IPS DF 4.7 (cell line): ENCODE results near the gene GCM1.
A peak's percentile ranks its signal among the peaks of the same experiment; 100 is the strongest.
"Not testable (repeated sequence)": the region's sequence is repeated elsewhere in the genome, so short reads cannot be mapped to it uniquely, and the experiment has no call there.

Source experiments
- DNase-seq: peaks from one replicate; pipeline ENCODE4 v3.0.0-alpha.2; 2013; ENCODE audit warnings: low spot score; ENCODE audit errors: extremely low read depth

GCM1 gene, protein sequence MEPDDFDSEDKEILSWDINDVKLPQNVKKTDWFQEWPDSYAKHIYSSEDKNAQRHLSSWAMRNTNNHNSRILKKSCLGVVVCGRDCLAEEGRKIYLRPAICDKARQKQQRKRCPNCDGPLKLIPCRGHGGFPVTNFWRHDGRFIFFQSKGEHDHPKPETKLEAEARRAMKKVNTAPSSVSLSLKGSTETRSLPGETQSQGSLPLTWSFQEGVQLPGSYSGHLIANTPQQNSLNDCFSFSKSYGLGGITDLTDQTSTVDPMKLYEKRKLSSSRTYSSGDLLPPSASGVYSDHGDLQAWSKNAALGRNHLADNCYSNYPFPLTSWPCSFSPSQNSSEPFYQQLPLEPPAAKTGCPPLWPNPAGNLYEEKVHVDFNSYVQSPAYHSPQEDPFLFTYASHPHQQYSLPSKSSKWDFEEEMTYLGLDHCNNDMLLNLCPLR

DNA sequence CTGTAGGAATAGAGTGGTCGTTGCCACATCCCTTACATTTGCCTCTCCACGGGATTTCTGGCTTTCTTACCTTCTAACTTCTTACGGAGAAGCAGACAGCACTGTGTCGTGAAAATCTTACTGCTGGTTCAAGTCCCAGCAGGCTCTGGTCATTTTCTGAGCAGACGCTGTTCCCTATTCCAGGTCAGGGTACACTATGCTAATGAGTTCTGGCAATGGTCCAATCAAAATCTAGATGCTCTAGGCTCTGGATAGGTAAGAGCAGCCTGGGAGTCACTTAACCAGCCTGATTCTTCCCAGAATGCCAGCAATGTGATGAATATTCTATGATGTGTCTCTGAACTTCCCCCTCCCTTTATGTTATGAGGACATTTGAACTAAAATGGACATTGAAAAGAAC lies at the start of gene GCM1:
TSS of gene GCM1 (minus strand) at position 158 of the 400 bp plus-strand sequence. CDS start 3,209 bp downstream, outside the sequence.
- DNase-seq = no peak

DNA sequence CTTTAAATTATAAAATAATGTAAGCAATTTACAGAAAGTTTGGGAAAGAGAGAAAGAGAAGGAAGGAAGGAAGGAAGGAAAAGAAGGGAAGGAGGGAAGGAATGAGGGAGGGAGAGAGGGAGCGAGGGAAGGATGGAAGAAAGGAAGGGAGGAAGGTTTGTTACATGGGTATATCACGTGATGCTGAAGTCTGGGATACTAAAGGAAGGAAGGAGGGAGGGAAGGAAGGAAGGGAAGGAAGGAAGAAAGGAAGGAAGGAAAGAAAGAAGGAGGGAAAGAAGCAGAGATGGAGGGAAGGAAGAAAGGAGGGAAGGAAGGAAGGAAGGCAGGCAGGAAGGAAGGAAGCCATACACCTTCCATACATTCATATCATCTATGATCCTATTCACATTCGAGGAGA lies 48.9 kb upstream of the GCM1 start:
- no peak for DNase-seq

DNA sequence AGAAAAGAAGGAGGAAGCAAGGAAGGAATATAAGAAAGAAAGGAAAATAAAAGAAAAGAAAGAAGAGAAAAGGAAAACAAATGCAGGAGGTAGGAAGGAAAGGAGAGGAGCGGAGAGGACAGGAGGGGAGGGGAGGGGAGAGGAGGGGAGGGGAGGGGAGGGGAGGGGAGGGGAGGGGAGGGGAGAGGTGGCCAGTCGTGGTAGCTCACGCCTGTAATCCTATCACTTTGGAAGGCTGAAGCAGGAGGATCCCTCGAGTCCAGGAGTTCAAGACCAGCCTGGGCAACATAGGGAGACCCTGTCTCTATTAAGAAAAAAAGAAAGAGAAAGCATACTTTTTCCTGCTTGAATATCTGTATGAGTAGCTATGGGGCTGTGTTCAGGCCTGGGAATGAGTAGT lies 46.4 kb upstream of the GCM1 start:
- no peak for DNase-seq

DNA sequence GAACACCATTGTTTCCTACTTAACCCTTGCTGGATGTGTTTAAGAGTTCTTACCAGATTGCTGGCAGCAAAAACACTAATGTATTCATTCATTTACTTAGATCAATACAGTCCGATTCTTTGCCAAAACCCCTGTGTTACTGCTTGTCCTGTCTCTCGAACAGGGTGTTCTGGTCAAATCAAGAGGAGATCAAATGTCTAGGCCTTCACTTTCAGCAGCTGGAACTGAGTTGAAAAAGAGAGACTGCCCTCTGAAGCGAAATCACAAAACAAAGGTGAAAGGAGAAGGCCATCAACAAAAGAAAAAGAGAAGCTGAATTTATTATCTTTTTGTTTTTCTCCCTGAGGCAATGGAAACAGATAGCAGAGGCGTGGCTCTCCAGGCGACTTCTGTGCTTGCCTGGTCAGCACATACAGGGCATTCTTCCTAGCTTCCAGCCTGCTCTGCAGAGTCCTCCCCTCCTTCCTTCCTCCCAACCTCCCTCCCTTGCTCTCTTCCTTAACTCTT lies 44.1 kb upstream of the GCM1 start:
- no peak for DNase-seq

DNA sequence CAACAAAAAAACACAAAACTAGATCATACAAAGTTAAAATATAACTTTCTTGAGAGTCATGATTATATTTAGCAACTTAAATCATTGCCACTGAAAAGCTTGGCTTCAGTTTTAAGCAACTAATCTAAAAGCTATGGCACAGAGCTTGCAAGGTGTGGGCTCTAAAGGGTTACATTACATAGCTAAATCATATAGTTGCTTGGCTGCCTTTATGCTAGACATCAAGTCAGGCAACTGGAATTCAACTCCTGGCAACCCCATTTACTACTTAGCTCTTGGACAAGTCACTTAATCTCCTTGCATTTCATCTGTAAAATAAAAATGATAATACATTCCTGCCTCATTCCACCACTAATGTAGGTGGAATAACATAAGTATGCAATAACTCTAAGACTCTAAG lies 40.9 kb upstream of the GCM1 start:
- DNase-seq = no peak

DNA sequence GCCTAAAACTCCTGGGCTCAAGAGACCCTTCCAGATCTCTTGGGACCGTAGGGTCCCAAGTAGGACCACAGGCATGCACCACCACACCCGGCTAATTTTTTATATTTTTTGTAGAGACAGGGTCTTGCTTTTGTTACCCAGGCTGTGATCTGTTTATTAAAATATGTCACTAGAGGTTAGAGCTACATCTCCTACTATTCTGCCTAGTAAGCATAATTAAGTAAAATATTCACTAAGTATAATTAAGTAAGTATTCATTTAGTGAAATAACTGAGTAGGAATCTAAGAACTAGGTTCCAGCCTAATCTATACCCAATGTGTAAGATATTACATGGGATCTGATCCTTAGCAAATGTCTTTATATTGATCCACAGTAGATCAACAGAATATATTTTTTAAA lies 40.2 kb upstream of the GCM1 start:
- DNase-seq = no peak

DNA sequence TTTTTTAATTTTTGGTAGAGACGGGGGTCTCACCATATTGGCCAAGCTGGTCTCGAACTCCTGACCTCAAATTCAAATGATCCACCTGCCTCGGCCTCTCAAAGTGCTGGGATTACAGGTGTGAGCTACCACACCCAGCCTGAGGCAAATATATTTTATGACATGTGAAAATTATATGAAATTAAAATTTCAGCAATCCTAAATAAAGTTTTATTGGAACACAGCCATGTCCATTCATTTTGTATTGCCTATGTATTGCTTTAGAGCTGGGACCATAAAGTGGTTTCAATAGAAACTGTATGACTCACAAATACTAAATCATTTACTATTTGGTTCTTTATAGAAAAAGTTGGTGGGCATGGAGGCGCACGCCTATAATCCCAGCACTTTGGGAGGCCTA lies 32.0 kb upstream of the GCM1 start:
- DNase-seq = no peak

DNA sequence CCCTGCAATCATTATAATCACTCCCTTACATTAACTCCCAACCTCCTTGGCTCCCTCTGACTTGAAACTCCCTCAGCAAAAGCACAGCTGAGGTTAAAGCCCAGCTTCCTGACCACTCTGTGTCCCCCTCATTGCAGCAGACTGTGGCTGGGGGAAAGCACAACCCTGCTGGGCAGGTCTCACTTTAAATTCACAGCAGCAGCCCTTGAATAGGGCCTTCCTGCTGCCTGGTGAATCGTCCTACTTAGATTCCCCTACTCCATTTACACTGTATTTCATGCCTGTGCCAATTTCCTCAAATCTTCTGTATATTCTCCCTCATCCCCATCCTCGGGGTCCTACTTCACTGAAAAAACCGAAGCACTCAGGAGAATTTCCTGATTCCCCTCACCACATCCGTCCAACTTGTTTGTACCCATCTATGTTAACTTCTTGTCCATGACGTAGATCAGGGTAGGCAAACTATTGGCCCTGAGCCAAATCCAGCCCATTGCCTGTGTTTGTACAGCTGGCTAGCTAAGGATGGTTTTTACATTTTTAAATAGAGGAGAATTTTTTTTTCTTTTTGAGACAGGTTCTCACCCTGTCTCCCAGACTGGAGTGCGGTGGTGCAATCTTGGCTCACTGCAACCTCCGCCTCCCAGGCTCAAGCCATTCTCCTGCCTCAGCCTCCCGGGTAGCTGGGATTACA lies 31.5 kb upstream of the GCM1 start:
- no peak for DNase-seq

DNA sequence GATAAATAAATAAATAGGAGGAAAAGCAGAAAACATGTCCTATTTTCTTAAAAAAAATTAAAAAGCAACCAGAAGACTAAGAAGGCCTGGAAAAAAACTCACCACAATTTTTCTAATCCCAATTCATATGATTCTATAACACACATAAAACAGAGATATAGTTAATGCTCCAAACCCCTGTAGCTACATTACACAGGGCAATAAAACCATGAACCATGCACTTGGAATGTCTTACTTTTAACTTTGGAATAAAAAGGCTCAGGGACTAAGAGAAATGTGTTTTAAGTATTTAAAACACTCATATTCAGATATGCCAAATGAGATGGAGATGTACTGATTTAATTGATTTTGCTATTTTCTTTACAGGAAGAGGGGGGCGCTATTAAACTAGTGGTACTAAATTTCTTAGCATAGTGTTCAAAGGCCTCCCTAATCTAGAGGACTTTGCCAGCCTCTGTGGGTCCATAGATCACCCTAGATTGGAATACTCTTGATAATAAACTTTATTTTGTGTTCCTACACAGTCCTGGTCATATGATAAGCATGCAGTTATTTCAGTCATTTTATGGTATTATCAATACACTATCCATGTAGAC lies 30.3 kb upstream of the GCM1 start:
- no peak for DNase-seq

DNA sequence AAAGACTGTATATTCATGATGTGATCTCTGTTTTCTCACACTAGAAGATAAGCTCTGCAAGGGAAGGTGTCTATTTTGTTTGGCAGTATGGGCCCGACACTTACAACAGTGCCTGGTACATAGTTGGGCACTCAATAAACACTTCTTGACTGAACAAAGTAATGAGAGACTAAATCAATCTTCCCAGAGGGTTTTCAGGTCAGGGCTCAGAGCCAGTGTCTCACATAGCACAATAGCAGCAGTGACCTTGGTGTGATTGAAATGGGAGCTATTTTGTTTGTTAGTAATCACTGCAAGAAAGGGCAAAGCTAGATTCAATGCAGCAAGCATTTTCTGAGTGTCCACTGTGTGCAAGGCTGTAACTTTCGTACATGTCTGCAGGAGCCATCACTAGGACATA lies 26.4 kb upstream of the GCM1 start:
- no peak for DNase-seq

DNA sequence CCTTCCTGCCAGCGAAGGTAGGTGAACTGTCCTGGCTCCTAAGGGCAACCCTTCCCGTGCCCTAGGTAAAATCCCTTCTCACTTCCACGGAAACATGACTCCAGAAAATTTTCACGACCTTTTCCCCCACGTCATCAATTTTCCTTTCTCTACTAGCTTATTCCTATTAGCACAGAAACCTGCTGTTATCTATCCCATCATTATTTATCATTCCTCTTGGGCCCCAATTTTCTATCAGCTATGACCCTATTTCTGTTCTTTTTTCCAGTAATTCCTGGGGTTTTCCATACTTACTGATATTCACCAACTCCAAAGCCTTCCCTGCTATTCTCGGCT lies 23.8 kb upstream of the GCM1 start:
- no peak for DNase-seq

DNA sequence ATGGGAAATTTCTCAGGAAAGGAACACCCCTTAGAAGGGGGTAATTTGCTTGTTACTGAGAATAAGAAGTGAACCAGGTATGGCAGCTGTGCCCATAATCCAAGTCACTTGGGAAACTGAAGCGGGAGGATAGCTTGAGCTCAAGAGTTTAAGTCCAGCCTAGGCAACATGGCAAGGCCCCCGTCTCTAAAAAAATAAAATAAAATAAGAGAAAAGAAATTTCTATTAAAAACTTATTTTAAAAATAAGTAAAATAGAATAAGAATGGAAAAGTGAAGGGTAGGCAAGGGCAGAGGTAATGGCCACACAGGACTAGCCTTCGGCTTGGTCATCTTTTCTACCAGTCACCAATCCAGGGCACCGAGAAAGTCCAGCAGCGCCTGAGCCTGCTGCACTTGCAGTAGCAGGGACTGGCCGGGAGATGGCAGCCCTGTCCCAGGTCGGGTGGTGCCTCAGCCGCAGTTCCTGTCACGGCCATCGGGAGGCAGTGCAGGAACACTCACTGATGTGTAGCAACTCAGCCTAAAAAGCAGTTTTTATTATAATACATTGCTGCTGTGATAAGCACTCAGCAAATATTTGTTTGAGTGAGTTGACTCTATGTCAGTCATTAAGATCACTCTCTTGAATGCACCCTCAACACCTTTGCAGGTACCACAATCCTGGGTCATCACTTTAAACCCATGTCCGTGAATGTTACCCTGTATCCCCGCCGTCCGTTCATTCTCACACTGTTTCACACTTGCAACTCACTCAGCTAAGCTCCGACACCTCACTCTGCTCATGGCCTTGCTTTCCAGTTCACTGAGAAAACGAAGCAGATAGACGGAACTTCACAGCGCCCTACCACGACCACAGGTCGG lies 23.2 kb upstream of the GCM1 start:
- DNase-seq = peak; percentile 28

DNA sequence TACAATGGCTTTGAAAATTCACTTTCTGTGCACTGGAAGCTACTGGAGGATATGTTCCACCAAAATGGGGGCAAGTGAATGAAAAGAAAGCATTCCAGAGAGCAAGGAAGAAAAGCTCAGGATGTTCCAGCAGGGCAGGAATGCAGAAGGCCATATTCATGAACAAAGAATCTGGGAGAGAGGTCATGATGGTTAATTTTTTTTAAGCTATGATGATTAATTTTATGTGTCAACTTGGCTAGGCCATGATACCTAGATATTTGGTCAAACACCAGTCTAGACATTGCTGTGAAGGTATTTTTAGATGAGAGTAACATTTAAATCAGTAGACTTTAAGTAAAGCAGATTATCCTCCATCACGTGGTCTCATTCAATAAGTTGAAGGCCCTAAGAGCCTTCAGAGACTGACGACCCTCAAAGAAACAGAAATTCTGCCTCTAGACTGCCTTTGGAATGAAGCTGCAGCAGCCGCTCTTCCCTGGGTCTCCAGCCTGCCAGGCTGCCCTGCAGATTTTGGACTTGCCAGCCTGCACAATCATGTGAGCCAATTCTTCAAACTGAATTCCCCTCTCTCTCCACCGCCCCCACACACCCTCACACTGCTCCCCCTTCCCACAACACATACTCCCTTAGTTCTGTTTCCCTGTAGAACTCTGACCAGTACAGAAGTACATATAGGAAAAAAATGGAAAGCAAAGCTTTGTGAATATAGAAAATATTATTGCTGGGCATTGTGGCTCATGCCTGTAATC lies 20.1 kb upstream of the GCM1 start:
- no peak for DNase-seq

DNA sequence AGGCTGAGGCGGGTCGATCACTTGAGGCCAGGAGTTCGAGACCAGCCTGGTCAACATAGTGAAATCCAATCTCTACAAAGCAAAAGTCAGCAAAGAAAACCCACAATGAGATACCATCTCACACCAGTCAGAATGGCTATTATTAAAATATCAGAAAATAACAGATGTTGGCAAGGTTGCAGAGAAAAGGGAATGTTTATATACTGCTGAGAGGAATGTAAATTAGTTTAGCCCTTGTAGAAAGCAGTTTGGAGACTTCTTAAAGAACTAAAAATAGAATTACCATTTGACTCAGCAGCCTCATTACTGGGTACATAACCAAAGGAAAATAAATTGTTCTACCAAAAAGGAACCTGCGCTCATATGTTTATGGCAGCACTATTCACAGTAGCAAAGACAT lies 16.7 kb upstream of the GCM1 start:
- DNase-seq = no peak

DNA sequence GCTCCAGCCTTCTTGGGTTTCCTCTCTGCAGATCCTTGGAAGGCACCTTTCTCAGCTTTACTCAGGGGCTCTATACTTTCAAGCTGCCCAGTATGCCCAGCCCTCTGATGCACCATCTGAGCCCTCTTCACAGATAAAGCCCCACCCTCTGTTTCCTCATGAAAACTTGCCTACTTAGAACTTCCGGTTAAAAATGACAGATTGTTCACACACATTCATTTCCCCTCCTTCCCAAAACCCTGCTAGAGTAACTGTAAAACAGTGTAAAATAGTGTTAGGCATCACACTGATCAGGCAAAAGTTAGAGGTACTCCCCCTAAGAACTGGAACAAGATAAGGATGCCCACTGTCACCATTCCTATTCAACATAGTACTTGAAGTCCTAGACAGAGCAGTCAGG lies 14.0 kb upstream of the GCM1 start:
- DNase-seq = no peak

DNA sequence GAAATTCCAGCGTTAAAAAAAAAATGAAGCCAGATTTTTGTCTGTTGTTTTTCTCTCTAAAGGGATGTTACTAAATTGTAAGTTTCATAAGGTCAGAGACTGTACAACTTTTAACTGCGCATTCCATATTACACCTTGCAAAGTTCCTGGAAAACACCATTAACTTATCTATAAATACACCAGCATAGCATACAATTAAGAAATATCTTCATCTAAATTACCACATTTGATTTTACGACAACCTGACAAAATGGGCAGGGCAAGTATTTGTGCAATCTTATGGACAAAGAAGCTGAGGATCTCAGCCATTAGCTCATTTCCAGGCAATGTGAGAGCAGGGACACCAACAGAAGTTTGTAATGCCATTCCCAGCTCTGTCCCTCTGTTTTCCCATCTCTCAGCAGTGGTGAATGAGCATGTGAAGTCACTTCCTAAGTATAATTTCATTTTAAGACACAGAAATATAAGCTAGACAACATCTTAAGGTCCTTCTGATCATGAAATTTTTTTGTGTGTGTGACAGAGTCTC lies 12.9 kb upstream of the GCM1 start:
- DNase-seq = no peak

DNA sequence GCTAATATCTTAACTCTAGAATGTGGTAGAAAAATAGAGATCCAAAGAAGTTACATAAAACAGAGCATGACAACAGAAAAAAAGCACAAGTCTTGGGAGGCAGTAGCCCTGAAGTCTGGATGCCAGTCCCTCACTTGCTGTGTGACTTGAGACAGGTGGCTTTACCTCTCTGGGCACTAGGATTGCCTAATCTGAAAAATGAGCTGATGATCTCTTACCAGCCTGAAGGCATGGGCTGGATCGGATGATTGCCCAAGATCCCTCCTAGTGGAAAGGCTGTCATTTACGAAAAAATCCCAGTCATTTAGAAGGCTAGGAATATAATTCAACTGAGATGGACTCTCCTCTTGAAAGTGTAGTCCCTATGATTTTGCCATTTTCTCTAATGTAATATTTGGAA lies 10.9 kb upstream of the GCM1 start:
- no peak for DNase-seq

DNA sequence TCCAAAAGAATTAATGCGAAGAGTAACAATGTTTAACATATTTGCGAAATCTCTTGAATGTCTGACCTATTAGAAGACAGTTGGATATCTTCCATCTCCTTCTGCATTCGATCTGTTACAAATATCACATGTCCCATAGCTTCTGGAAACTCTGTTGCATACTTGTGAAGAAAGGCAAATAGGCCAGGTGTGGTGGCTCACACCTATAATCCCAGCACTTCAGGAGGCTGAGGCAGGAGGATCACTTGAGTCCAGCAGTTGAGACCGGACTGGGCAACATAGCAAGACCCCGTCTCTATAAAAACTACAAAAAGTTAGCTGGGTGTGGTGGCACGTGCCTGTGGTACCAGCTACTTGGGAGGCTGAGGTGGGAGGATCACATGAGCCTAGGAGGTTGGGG lies 9.4 kb upstream of the GCM1 start:
- DNase-seq = not testable (repeated sequence)

DNA sequence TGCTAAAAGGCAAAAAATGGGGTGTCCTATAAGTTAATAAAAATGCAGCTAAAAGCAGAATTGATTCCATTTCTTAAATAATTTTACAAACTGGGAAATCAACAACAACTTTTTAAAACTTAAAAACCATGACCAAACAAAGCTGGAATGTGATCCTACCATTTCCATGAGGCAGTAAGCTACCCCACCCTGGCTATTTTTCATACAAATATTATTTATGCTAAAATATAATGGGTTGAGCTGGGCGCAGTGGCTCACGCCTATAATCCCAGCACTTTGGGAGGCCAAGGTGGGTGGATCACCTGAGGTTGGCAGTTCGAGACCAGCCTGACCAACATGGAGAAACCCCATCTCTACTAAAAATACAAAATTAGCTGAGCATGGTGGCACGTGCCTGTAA lies 6.6 kb upstream of the GCM1 start:
- not testable (repeated sequence) for DNase-seq

DNA sequence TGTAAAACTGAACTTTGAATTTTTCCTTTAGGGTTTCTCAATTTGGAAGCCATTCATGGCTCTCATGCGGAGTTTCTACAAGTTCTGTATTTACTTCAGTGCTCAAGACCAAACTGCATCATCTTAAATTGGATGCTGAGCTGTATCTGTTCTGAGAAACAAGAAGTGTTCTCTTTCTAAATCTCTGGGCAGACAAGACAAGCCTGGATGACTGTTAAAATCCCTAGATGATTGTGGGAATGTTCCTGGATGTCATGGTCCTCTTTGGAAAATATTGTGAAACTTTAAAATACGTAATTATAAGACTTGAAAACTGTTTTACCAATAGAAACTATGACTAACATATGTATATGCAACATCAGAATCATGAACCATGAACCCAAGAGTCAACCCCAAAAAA lies 6.2 kb upstream of the GCM1 start:
- no peak for DNase-seq

DNA sequence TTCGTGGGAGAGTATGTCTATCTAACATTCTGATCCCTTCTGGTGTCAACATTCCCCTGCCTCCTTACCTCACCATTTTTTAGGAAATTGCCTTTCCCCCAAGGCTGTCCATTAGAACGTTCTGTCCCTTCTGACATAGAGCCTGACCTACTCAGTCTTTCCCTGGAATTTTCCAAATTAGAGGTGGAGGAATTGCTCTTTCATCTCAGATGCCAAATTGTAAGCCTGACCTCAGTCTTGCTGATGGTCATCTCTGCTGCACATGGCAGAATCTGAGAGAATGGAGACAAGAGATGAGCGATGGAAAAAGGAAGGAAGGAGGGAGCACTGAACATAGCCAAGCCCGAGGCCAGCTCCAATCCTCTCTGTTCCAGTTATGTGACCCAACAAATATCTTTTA lies 5.4 kb upstream of the GCM1 start:
- no peak for DNase-seq
